Rectal smooth muscle tissue (tissue), 1 donor: ENCODE measurements around the gene SYT14.

Source experiments
- H3K27ac ChIP-seq: one replicate; pipeline ENCODE4 v1.7.0; 2013; ENCODE audit warnings: low read depth, low read length, inconsistent platforms
- H3K27me3 ChIP-seq: one replicate; pipeline ENCODE4 v1.7.0; 2013; ENCODE audit warnings: low read length; ENCODE audit not compliant: control insufficient read depth, insufficient read depth
- H3K36me3 ChIP-seq: one replicate; pipeline ENCODE4 v1.7.0; 2013; ENCODE audit warnings: low read length; ENCODE audit not compliant: control insufficient read depth, insufficient read depth
- H3K4me1 ChIP-seq: one replicate; pipeline ENCODE4 v1.7.0; 2013; ENCODE audit warnings: low read length; ENCODE audit not compliant: control insufficient read depth, insufficient read depth
- H3K4me3 ChIP-seq: one replicate; pipeline ENCODE4 v1.7.0; 2013; ENCODE audit warnings: low read length
- H3K9ac ChIP-seq: one replicate; pipeline ENCODE4 v1.7.0; 2013; ENCODE audit warnings: low read length

SYT14 gene

DNA sequence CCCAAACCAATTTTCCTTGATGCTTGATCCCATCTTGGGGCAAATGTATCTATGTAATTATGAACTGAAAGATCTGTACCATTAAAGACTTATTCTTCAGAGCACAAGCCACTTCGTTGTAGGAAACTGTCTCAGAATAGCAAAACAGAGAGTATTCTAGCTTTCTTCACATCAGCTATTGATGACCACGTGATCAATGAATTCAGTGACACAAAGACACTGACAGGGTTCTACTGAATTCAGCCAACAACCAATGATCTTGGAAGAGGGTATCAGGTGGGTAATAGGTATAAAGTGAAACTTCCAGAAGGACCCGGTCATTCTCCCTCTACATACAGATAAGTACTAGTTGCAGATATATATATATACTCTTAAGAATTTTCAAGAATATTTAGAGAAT is 260.8 kb downstream of the SYT14 start:
- H3K4me3 ChIP-seq = no peak overlapping the region
- H3K27me3 ChIP-seq = no peaks in the 10 kb centered on the region
- H3K9ac ChIP-seq = no peak overlapping the region
- H3K4me1 ChIP-seq = no peaks in the 10 kb centered on the region
- no peaks in the 10 kb centered on the region for H3K36me3 ChIP-seq
- no peak overlapping the region for H3K27ac ChIP-seq

- Histone ChIP-seq H3K4me1 (no peaks in the 10 kb centered on the region), H3K27me3 (no peaks in the 10 kb centered on the region), H3K27ac (no peak overlapping the region), H3K4me3 (no peak overlapping the region), H3K9ac (no peak overlapping the region), H3K36me3 (no peaks in the 10 kb centered on the region)
Measured at GRCh38 chr1:210200124-210200736, 262.2 kb downstream of the SYT14 start.

DNA sequence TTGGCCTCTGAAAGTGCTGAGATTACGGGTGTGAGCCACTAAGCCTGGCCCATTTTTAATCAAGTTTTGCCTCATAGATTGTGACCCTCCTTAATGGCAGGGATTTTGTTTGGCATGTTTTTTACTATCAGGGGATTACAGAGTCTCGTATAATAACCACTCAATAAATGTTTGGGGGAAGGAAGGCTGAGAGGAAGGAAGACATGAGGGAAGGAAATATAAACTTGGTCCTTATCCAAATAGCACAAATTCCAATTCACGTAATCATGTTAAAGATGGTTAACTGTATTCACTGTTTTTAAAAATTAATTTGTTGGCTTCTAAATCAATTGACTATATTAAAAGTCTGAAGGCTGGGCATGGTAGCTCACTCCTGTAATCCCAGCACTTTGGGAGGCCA is 263.7 kb downstream of the SYT14 start:
- Histone ChIP-seq H3K9ac (no peak overlapping the region), H3K36me3 (no peaks in the 10 kb centered on the region), H3K4me3 (no peak overlapping the region), H3K4me1 (no peaks in the 10 kb centered on the region), H3K27me3 (no peaks in the 10 kb centered on the region), H3K27ac (no peak overlapping the region)

GRCh38 chr1:210207597-210208450 is 269.8 kb downstream of the SYT14 start:
- Histone ChIP-seq H3K4me1 (no peaks in the 10 kb centered on the region), H3K4me3 (no peak overlapping the region), H3K36me3 (no peaks in the 10 kb centered on the region), H3K27me3 (no peaks in the 10 kb centered on the region), H3K9ac (no peak overlapping the region), H3K27ac (no peak overlapping the region)

GRCh38 chr1:210213335-210213734 is 275.3 kb downstream of the SYT14 start:
- Histone ChIP-seq H3K27ac (no peak overlapping the region), H3K4me1 (no peaks in the 10 kb centered on the region), H3K36me3 (no peaks in the 10 kb centered on the region), H3K27me3 (no peaks in the 10 kb centered on the region), H3K4me3 (no peak overlapping the region), H3K9ac (no peak overlapping the region)

DNA sequence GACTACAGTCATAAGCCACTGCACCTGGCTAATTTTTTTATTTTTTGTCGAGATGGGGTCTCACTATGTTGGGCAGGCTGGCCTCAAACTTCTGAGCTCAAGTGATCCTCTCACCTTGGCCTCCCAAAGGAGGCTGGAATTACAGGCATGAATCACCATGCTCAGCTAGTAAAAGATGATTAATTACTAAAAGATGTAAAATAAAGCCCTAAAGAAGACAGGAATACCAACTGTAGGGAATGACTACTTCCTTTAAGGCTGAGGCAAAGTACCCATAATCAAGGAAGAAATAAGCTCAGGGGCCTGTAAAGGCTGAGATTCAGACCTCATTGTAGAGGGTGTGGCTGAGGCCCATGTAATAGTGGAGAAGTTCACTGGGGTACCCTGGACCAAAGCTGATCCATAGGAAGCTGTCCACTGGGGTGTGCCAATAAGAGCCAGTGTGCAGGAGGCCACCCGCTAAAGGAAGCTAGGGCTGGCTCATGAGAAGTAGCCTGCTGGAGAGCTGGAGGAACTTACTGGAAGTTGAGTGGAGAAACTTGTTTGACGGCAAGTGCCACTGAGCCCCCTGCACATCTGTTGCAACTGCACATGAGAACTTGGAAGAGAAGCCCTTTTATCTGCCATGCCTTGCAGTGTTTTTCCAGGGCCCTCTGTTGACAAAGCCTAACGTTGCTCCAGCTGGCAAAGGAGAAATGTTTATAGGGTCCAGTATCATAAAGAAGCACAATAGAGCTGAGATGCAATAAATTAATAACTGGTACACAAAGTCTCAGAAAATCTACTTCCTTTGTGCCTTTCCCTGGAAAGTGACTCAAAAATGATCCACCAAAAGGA is 276.8 kb downstream of the SYT14 start:
- Histone ChIP-seq H3K27ac (no peak overlapping the region), H3K9ac (no peak overlapping the region), H3K36me3 (no peaks in the 10 kb centered on the region), H3K27me3 (no peaks in the 10 kb centered on the region), H3K4me1 (no peaks in the 10 kb centered on the region), H3K4me3 (no peak overlapping the region)

DNA sequence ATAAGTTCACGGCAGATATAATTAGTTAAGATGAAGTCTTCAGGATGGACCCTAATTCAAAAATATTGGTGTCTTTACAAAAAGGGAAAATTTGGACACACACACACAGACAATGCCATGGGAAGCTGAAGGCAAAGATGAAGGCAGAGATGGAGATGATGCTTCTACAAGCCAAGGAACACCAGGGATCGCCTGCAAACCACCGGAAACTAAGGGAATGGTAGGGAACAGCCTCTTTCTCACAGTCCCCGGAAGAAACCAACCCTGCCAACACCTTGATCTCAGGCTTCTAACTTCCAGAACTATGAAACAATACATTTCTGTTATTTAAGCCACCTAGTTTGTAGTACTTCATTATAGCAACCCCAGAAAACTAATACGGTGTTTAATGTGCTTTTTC is 279.5 kb downstream of the SYT14 start:
- no peaks in the 10 kb centered on the region for H3K36me3 ChIP-seq
- no peaks in the 10 kb centered on the region for H3K27me3 ChIP-seq
- H3K4me1 ChIP-seq = no peaks in the 10 kb centered on the region
- no peak overlapping the region for H3K9ac ChIP-seq
- H3K27ac ChIP-seq = no peak overlapping the region
- no peak overlapping the region for H3K4me3 ChIP-seq

- Histone ChIP-seq H3K4me3 (no peak overlapping the region), H3K27me3 (no peaks in the 10 kb centered on the region), H3K27ac (no peak overlapping the region), H3K36me3 (no peaks in the 10 kb centered on the region), H3K9ac (no peak overlapping the region), H3K4me1 (peaks cover 4% of the 10 kb centered on the region)
Measured at GRCh38 chr1:210218047-210218446, 280.0 kb downstream of the SYT14 start.
